CD14-positive monocyte (primary cell): ENCODE data around the gene STIL. TPM values are rescaled to one million over a fixed set of nuclear protein-coding genes. Genes with fewer than 3 reads are reported as not detected.
"Not testable (repeated sequence)": the region's sequence is repeated elsewhere in the genome, so short reads cannot be mapped to it uniquely, and the experiment has no call there.

ENCODE experiments used
- DNase-seq, 3 donors: peaks; one replicate each; pipeline ENCODE4 v3.0.0-alpha.2; 2011 to 2022
- H2AFZ ChIP-seq: 2 replicates; pipeline ENCODE4 v1.6.0; 2012; ENCODE audit warnings: mild to moderate bottlenecking, low read depth, low read length, inconsistent platforms; ENCODE audit not compliant: insufficient read depth, poor library complexity, severe bottlenecking
- H3K27ac ChIP-seq, 2 donors: 1 replicate in 1 of 2; 2 replicates in 1 of 2; pipeline ENCODE4 v1.5.1; 2012 to 2013; ENCODE audit warnings: low read length in 2 of 2, control low read depth in 1 of 2, inconsistent platforms in 1 of 2, low read depth in 1 of 2, mild to moderate bottlenecking in 1 of 2
- H3K27me3 ChIP-seq, 2 donors: one replicate each; pipeline versions ENCODE4 v1.6.0 to v1.6.1; 2011 to 2013; ENCODE audit warnings: low read length in 2 of 2; ENCODE audit not compliant: control insufficient read depth in 2 of 2, insufficient read depth in 2 of 2
- H3K36me3 ChIP-seq, 2 donors: replicated peaks in 1 of 2; 1 replicate in 1 of 2; 2 replicates in 1 of 2; pipeline versions ENCODE4 v1.5.1 to v1.6.1; 2012 to 2013; ENCODE audit warnings: low read length in 2 of 2, control low read depth in 1 of 2, inconsistent platforms in 1 of 2, mild to moderate bottlenecking in 1 of 2; ENCODE audit not compliant: insufficient read depth in 2 of 2, control insufficient read depth in 1 of 2
- H3K4me1 ChIP-seq, 2 donors: 1 replicate in 1 of 2; 2 replicates in 1 of 2; pipeline versions ENCODE4 v1.5.1 to v1.6.1; 2012 to 2013; ENCODE audit warnings: low read length in 2 of 2, control low read depth in 1 of 2, inconsistent platforms in 1 of 2, mild to moderate bottlenecking in 1 of 2, moderate library complexity in 1 of 2; ENCODE audit not compliant: insufficient read depth in 2 of 2, control insufficient read depth in 1 of 2
- H3K4me2 ChIP-seq: replicated peaks from 2 replicates; pipeline ENCODE3; 2012; ENCODE audit warnings: low read length, moderate library complexity, mild to moderate bottlenecking; ENCODE audit not compliant: poor library complexity, severe bottlenecking; ENCODE audit errors: extremely low read depth
- H3K4me3 ChIP-seq, 3 experiments: fragments of 200-600 bp in 1 of 3; sonication (generic) in 1 of 3; replicated peaks in 1 of 3; 1 replicate in 2 of 3; 2 replicates in 1 of 3; pipeline ENCODE4 v1.5.1; 2011 to 2013; ENCODE audit warnings: low read length in 3 of 3, mild to moderate bottlenecking in 3 of 3, control low read depth in 2 of 3, low read depth in 2 of 3, inconsistent platforms in 1 of 3, moderate library complexity in 1 of 3
- H3K79me2 ChIP-seq: 2 replicates; pipeline ENCODE4 v1.6.0; 2012; ENCODE audit warnings: mild to moderate bottlenecking, control low read depth, inconsistent platforms, low read length, moderate library complexity; ENCODE audit not compliant: insufficient read depth
- H3K9ac ChIP-seq: 2 replicates; pipeline ENCODE4 v1.6.0; 2017; ENCODE audit warnings: low read length, mild to moderate bottlenecking; ENCODE audit not compliant: insufficient read depth, poor library complexity, severe bottlenecking
- H3K9me3 ChIP-seq, 2 donors: replicated peaks in 1 of 2; 1 replicate in 1 of 2; 2 replicates in 1 of 2; pipeline versions ENCODE4 v1.5.1 to v1.6.1; 2012 to 2013; ENCODE audit warnings: low read length in 2 of 2, control low read depth in 1 of 2; ENCODE audit not compliant: control insufficient read depth in 1 of 2, insufficient read depth in 1 of 2
- H4K20me1 ChIP-seq: 2 replicates; pipeline ENCODE4 v1.6.0; 2012; ENCODE audit warnings: mild to moderate bottlenecking, low read length, control low read depth, moderate library complexity; ENCODE audit not compliant: insufficient read depth
- H3K27ac Mint-ChIP-seq, 7 donors: one replicate each; pipeline ENCODE4 v1.8.0; 2020; ENCODE audit warnings: mild to moderate bottlenecking in 7 of 7, mixed read lengths in 7 of 7, moderate library complexity in 6 of 7, inconsistent platforms in 2 of 7
- H3K27me3 Mint-ChIP-seq, 3 donors: one replicate each; pipeline ENCODE4 v1.8.0; 2021 to 2022; ENCODE audit warnings: low read depth in 3 of 3, mild to moderate bottlenecking in 3 of 3, mixed read lengths in 3 of 3, moderate library complexity in 3 of 3, inconsistent platforms in 1 of 3
- H3K36me3 Mint-ChIP-seq, 2 donors: one replicate each; pipeline ENCODE4 v1.8.0; 2020; ENCODE audit warnings: mixed read lengths in 2 of 2, inconsistent platforms in 1 of 2, mild to moderate bottlenecking in 1 of 2
- H3K4me1 Mint-ChIP-seq: one replicate; pipeline ENCODE4 v1.8.0; 2020; ENCODE audit warnings: mild to moderate bottlenecking, mixed read lengths
- H3K4me3 Mint-ChIP-seq, 2 donors: one replicate each; pipeline ENCODE4 v1.8.0; 2020; ENCODE audit warnings: mild to moderate bottlenecking in 2 of 2, mixed read lengths in 2 of 2, moderate library complexity in 1 of 2
- H3K9me3 Mint-ChIP-seq, 7 donors: one replicate each; pipeline ENCODE4 v1.8.0; 2020 to 2022; ENCODE audit warnings: mixed read lengths in 7 of 7, mild to moderate bottlenecking in 6 of 7, moderate library complexity in 6 of 7, inconsistent platforms in 2 of 7
- CTCF ChIP-seq: fragments of 200-600 bp; IDR thresholded peaks from one replicate; pipeline ENCODE4 v1.8.0; 2022; ENCODE audit warnings: antibody characterized with exemption, mild to moderate bottlenecking
- WGBS: methylation state at CpG from one replicate; pipeline ENCODE4 v1.1.5; 2013; ENCODE audit warnings: missing lambda C conversion rate; ENCODE audit not compliant: insufficient coverage; 5-methylcytosine and 5-hydroxymethylcytosine counted together
- intact Hi-C, 2 donors: fragments of 100-400 bp; cut with micrococcal nuclease; formaldehyde crosslinking; loops; one replicate each; pipeline versions ENCODE4 v1.15.0 to v1.15.1; 2023
- polyA plus RNA-seq, 3 donors: library from polyadenylated mRNA; depleted of rRNA in 1 of 3; unstranded in 2 of 3; stranded (reverse) in 1 of 3; fragments of 300-500 nt in 2 of 3; fragments of >200 nt in 1 of 3; fragmentation: Illumina TruSeq in 2 of 3; gene quantifications; 1 replicate in 2 of 3; 2 replicates in 1 of 3; pipeline ENCODE4 v1.2.3, GENCODE V29; 2012 to 2021

STIL gene
- polyA plus RNA-seq, 3 donors: 0.16 to 0.31 (median 0.27) TPM

GRCh38 chr1:47295579-47295978 is 18.4 kb downstream of the STIL start:
- no peak for TF ChIP-seq CTCF
- WGBS: no CpG with 5 or more reads among the region's 2 CpGs
- H3K27me3 Mint-ChIP-seq: peaks cover 0 to 1% (median 0%) of the 10 kb centered on the region in 3 donors

GRCh38 chr1:47294863-47295262 is 19.1 kb downstream of the STIL start:
- H3K9ac ChIP-seq, H3K9me3 ChIP-seq, H4K20me1 ChIP-seq, intact Hi-C loops, H3K27me3 Mint-ChIP-seq, DNase-seq, H3K79me2 ChIP-seq, H2AFZ ChIP-seq, H3K27me3 ChIP-seq, H3K4me1 ChIP-seq, H3K4me3 ChIP-seq, H3K4me3 Mint-ChIP-seq, H3K4me1 Mint-ChIP-seq, H3K4me2 ChIP-seq, H3K9me3 Mint-ChIP-seq, H3K27ac ChIP-seq: not testable (repeated sequence)
- Mint-ChIP-seq H3K27ac (peak overlapping the region in 1 of 7 donors; percentile 73), H3K36me3 (peaks cover 23 to 53% of the 10 kb centered on the region in 2 donors)
- 100% methylated on average over 3 of the region's 6 CpGs for WGBS
- H3K36me3 ChIP-seq: peaks cover 32 to 67% of the 10 kb centered on the region in 2 donors

More at GRCh38 chr1:47295579-47295978, 18.4 kb downstream of the STIL start:
- H3K36me3 Mint-ChIP-seq: peaks cover 24 to 49% of the 10 kb centered on the region in 2 donors
- Histone ChIP-seq H3K27me3 (no peaks in the 10 kb centered on the region), H3K36me3 (peaks cover 37 to 73% of the 10 kb centered on the region in 2 donors), H3K9me3 (no peaks in the 10 kb centered on the region), H3K4me2 (no peak overlapping the region), H2AFZ (no peak overlapping the region), H4K20me1 (no peaks in the 10 kb centered on the region), H3K4me3 (no peak overlapping the region), H3K9ac (no peak overlapping the region), H3K4me1 (peaks cover 3 to 7% of the 10 kb centered on the region in 2 donors), H3K79me2 (no peaks in the 10 kb centered on the region), H3K27ac (no peak overlapping the region)
- DNase-seq: no peak
- H3K9me3 Mint-ChIP-seq: no peaks in the 10 kb centered on the region
- H3K4me3 Mint-ChIP-seq: no peak overlapping the region
- H3K27ac Mint-ChIP-seq: no peak overlapping the region
- H3K4me1 Mint-ChIP-seq: peaks cover 9% of the 10 kb centered on the region
- intact Hi-C loops: no loop called here

- intact Hi-C loops, H4K20me1 ChIP-seq, H3K9me3 Mint-ChIP-seq, H3K4me1 Mint-ChIP-seq, H3K9me3 ChIP-seq, H3K27me3 Mint-ChIP-seq, H3K79me2 ChIP-seq, H3K4me1 ChIP-seq, H3K4me2 ChIP-seq, H3K9ac ChIP-seq, H3K27me3 ChIP-seq: not testable (repeated sequence)
- peak overlapping the region in 1 of 3 experiments; percentile 25 for H3K4me3 ChIP-seq
- Mint-ChIP-seq H3K36me3 (peaks cover 23 to 57% of the 10 kb centered on the region in 2 donors), H3K4me3 (peak overlapping the region; percentile 51 to 65), H3K27ac (peak overlapping the region in 3 of 7 donors; percentile 25 to 52 (median 26))
- WGBS: no CpG with 5 or more reads among the region's 4 CpGs
- peak overlapping the region; percentile 41 for H2AFZ ChIP-seq
- peaks cover 23 to 63% of the 10 kb centered on the region in 2 donors for H3K36me3 ChIP-seq
- H3K27ac ChIP-seq: peak overlapping the region in 1 of 2 donors; percentile 26
- DNase-seq: peak in 2 of 3 donors; percentile 3 to 14
Observed at GRCh38 chr1:47288116-47288515, 25.8 kb downstream of the STIL start.
